Measurements from ENCODE around the gene TSPAN17.

DNA sequence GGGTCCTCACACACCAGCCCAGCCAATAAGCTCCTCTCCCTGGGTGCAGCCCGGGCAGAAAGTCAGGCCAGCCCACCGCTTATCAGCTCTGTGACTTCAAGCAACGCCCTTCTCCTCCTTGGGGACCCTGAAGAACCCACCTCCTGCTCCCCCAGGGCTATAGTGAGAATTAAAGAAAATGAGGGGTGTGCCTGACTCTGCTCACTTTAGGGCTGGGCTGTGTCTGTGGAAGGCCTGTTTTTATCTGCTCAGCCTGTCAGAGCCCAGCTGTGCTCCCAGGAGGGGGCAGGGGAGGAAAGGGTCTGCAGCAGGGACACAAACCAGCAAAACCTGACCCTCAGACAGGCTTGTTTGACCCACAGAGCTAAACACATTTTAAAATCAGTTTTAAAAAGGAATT lies 41.3 kb upstream of the TSPAN17 start:
- TF ChIP-seq, protein P1, sequence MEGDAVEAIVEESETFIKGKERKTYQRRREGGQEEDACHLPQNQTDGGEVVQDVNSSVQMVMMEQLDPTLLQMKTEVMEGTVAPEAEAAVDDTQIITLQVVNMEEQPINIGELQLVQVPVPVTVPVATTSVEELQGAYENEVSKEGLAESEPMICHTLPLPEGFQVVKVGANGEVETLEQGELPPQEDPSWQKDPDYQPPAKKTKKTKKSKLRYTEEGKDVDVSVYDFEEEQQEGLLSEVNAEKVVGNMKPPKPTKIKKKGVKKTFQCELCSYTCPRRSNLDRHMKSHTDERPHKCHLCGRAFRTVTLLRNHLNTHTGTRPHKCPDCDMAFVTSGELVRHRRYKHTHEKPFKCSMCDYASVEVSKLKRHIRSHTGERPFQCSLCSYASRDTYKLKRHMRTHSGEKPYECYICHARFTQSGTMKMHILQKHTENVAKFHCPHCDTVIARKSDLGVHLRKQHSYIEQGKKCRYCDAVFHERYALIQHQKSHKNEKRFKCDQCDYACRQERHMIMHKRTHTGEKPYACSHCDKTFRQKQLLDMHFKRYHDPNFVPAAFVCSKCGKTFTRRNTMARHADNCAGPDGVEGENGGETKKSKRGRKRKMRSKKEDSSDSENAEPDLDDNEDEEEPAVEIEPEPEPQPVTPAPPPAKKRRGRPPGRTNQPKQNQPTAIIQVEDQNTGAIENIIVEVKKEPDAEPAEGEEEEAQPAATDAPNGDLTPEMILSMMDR (IDR thresholded peaks at IDR 0.05) = no peak
- no peak for TF ChIP-seq ZFX (IDR thresholded peaks at IDR 0.05; ENCODE audit: borderline replicate concordance)
